ENCODE measurements around the gene CDK6.

The CDK6 gene

GRCh38 chr7:92586403-92586802 is 250.0 kb downstream of the CDK6 start:
- no peak for DNase-seq (ENCODE audit: low read depth)

GRCh38 chr7:92584953-92585352 is 251.4 kb downstream of the CDK6 start:
- no peak for DNase-seq (ENCODE audit: low read depth)

DNA sequence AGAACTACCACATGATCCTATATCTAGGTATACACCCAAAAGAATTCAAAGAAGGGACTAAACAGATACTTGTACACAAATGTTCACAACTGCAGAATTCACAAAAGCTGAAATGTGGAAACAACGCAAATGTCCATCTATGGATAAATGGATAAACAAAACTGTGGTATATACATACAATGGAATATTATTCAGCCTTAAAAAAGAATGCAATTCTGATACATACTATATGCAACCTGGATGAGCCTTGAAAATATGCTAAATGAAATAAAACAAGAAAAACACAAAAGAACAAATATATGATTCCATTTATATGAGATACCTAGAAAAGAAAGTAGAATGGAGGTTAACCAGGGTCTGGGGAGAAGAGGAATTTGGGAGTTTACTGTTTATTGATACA is 253.4 kb downstream of the CDK6 start:
- no peak for DNase-seq (ENCODE audit: low read depth)

DNA sequence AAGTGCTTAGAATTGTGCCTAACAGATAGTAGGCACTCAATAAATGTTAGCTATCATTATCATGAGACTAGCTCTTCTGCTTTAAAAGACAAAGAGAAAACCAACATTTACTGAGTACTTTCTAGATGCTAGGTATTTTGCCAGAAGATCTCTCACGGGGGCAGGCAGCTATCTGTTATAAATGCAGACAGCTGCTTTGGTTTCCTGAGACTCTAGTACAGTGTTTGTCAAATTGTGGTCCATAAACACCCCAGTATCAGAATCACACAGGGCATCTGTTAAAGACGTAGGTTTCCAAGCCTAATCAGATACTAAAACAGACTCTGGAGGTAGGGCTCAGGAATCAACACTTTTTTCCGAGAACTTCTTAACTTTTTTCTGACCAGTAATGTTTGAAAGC is 260.1 kb downstream of the CDK6 start:
- DNase-seq (ENCODE audit: low read depth) = no peak

GRCh38 chr7:92569137-92569536 is 267.2 kb downstream of the CDK6 start:
- no peak for DNase-seq (ENCODE audit: low read depth)

GRCh38 chr7:92567460-92567859 is 268.9 kb downstream of the CDK6 start:
- DNase-seq (ENCODE audit: low read depth) = no peak

- no peak for DNase-seq (ENCODE audit: low read depth)
Observed at GRCh38 chr7:92563345-92563744, 273.0 kb downstream of the CDK6 start.

DNA sequence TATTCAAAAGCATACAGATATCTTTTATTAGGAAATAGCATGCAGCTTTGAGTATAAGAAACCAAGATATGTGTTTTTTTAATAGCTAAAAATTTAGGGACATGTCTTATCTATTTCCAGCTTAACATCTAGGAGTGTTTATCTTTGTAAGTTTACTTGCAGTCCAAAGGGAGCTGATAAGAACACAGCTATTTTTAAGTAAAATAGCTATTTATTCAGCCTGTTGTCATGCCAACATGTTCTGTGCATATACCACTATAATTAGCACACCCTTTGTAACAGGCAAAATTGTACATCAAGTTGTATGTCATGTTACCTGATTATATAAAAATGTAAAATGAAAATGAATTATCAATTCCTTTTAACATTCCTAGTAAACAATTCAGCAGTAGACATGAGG is 275.8 kb downstream of the CDK6 start:
- no peak for DNase-seq (ENCODE audit: low read depth)

DNA sequence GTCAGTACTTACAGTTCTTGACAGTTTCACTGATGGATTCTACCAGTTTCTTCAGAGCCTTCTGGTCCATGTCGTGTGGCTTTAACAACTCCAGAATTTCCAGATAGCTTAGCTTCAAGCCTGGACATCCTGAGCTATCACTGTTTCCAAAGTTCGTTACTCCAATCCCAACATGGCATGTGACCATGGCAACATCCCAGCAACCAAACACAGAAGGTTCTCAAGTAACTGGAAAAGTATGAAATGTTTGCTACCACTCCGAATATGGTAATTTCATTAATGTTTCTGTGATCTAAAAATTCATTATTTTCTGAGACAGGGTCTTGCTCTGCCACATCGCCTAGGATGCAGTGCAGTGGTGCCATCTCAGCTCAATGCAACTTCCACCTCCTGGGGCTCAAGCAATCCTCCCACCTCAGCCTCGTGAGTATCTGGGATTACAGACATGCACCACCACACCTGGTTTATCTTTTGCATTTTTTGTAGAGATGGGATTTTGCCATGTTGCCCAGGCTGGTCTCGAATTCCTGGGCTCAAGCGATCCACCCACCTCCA is 278.5 kb downstream of the CDK6 start:
- DNase-seq (ENCODE audit: low read depth) = no peak

- DNase-seq (ENCODE audit: low read depth) = no peak
Observed at GRCh38 chr7:92557249-92557648, 279.1 kb downstream of the CDK6 start.
